Activated T-cell treated with anti-CD3 and anti-CD28 coated beads, Interleukin-2, amount 50 U/mL, for 1 hour (primary cell): ENCODE measurements around the gene FOXRED2.
A peak's percentile ranks its signal among the peaks of the same experiment; 100 is the strongest.
"Not testable (repeated sequence)": the region's sequence is repeated elsewhere in the genome, so short reads cannot be mapped to it uniquely, and the experiment has no call there.

Source experiments
- DNase-seq: peaks from one replicate; pipeline ENCODE4 v3.0.0-alpha.2; 2020

The FOXRED2 gene

DNA sequence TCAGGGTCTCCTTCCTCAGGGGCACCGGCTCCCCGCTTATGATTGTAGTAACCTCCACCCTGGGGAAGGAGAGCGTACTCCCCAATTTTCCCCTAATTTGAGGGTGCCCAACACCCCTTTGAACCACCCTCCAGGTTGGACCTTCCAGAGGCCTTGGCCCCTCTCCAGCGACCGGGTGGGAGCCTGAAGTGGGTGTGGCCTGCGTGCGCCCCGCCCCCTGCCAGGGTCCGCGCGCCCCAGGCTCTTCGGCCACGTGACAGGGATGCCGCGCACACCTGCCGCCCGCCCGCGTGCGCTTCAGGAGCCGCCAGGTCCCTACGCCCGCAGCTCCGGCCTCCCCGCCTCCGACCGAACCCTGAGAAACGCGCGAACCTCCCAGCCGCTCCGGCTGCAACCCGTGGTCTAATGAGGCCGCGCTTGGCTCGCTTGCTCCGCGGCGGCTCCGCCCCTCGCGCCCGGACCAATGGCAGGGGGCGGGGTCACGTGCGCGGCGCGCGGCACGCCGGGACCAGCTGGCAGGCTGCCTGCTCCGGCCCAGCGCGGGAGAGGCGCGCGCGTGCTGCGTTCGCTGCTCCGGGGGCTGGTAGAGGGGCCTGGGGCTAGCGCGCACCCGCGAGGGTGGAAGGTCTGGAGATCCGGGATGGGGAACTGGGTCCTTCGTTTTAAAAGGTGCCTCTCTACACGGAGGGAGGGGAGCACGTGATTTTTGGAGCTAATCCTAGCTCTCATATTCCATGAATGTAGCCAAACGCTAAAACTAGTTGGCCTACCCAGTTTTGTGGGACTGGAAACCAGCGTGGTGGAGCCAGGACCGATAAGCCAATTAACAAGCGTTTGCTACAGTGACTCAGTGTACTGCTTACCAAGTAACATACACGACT lies at the start of gene FOXRED2:
FOXRED2 (minus strand) TSS at position 404 of the 881 bp plus-strand sequence. CDS start 618 bp downstream, outside the sequence.
- DNase-seq: peak; percentile 91

DNA sequence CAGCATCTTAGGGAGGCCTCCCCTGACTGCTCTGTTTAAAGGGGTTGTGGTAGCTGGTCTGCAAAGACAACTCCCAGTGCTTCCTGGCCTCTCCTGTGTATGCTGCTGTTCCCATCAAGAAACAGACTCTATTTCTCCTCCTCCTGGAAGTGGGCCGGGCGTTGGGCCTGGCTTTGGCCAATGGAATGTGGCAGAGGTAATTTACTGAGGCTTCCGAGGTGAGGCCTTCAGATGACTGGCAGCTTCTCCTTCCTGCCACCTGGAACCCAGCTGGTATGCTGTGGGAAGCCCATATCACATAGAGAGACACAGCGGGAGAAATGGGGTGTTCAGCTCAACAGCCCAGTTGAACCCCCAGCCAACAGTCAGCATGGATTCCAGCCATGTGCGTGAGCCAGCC lies 47.3 kb upstream of the FOXRED2 start:
- DNase-seq: no peak

DNA sequence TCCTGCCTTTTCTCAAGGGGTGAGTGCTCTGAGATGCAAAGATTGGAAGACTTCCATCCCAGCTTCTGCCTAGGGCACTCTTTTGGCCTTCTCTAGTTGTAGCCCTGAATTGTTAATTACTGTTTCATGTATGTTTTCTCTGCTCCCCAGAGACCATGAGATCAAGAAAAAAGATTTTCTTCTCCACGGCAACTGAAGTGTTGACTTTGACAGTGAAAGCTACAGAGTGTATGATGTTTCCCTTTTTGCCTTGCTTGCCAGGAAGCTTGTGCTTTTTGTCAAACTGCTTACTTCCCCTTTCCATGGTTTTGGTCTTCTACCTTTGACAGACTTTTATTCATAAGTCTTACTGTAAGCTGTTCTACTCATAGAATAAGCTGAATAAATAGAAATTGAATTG lies 45.4 kb upstream of the FOXRED2 start:
- DNase-seq: no peak

DNA sequence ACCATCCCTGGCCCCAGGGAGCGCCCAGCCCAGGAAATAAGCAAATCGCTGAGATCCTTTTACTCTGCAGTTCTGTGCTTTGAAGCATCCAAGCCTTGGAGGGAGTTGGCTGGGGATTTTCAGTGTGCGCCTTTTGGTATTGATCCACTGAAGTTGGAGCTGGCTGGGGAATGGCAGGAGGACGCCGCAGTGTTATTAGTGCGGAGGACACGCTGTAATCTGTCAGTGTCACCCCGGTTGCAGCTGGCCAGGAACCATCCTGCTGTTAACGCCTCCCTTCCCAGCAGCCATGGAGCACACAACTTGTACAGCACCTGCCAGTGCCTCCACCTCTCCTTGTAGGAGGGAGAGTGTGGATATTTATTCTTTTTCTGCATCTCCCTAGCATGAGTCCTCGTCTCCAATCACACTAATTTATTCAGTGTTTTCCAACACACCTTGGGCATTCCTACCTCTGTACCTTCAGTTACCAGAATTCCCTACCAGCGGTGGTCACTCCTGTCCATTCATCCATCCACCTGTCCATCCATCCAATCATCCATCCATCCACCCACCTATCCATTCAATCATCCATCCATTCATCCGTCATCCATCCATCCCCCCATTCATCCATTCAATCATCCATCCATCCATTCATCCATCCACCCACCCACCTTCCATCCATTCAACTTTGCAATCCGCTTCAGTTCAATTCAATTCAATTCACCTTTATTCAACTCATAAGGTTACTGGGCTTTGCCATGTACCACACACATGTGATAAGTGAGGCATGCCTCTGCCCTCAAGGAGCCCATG lies 44.1 kb upstream of the FOXRED2 start:
- no peak for DNase-seq

DNA sequence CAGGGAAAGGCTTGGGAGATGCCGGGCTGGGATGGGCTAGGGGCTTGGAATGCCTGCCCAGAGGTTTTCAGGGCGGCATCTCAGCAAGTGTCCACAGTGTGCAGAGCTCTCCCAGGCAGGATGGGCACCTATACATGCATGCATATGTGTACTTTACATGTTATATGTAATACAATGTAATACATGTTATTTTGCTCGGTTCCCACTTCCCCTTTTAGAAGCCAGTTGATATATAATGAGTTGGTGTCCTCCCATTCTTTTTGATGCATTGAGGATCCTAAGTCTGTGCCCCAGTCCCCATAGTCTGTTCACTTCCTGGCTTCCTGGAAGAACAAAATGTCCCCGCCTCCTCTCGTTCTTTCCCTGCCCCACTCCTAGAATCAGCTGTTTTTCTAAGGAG lies 42.2 kb upstream of the FOXRED2 start:
- no peak for DNase-seq

DNA sequence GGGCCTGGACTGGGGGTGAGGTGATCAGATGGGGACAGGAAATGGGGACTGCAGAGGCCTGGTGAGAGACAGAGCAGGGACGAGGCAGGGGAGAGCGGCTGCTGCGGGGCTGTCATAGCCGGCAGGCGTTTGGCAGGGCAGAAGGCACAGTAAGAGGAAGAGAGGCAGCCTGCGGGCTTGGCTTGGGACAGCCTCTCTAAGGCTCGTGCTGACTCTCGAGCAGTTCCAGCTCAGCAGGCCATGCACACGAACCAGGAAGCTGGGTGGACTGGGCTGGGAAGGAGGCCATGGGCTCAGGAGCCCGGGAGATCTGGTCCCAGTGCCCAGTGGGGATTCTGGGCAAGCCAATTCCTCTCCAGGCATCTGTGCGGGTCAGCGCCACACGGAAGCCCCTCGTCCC lies 41.8 kb upstream of the FOXRED2 start:
- no peak for DNase-seq

DNA sequence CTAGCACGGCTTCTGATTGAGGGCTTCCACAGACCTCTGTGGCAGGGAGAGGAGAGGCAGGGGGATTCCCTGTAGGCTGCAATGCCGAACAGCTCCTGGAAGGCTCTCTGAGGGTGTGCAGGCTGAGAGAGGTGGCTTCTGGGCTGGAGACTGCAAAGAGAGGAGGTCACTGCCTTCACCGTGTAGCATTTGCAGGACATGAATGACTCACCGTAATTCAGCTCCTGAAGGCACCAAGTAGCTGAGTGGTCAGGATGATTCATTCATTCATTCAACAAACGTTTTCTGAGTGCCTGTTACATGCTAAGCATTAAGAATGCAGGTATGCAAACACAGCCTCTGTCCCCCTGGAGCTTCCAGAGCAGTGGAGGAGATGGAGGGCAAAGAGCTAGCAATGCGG lies 40.1 kb upstream of the FOXRED2 start:
- DNase-seq: no peak

DNA sequence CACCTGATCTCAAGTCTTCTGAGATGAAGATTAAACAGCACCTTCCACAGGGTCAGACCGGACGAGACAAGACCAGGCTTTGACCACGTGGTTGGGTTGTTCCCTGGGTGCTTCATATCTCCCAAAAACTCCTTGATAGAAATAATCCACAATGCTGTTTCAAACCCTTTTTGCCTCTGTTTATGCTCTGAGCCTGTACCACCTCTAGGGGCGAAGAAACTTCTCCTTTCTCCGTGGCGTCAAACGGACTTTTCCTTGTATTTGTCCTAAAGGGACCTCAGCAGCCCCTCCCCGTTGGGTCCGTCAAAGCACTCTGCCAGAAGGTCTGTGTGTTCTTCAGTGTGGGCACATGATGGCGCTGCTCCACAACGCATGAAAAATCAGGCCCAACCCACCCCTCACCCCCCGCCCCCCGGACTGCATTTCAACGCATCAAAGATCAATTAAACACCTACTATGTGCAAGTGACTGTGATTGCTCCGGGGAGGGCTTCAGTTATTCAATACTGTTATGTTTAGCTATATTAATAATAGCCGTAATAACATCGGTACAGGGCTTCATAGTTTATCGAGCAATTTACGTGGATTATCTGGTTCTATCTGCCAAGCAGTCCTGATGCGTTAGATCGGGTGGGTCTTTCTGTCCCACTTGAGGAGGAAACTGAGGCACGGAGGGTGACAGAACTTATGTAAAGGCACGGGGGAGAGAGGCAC lies 39.4 kb upstream of the FOXRED2 start:
- peak; percentile 23 for DNase-seq

DNA sequence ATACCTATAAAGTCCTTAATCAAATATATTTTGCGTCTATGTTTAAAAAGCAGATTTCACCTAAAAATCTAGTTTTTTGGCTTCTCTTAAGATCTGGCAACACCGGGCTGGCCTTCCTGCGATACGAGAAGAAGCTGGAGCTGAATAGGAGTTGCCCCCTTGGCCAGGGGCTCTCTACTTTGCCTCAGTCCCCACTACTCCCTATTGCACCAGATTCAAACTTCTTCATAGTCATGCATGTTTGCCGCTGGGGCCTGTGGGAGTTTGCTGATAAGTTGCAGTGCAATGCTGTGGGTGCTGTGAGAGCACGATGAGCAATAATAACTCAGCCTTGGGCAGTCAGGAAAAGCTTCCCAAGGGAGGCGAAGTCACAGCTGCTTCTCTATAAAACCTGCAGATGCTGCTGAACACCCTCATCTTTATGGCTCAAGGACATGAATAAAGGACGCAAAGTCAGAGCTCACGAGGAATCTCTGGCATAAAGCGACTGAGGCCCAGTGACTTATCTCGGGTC lies 37.3 kb upstream of the FOXRED2 start:
- DNase-seq: no peak

DNA sequence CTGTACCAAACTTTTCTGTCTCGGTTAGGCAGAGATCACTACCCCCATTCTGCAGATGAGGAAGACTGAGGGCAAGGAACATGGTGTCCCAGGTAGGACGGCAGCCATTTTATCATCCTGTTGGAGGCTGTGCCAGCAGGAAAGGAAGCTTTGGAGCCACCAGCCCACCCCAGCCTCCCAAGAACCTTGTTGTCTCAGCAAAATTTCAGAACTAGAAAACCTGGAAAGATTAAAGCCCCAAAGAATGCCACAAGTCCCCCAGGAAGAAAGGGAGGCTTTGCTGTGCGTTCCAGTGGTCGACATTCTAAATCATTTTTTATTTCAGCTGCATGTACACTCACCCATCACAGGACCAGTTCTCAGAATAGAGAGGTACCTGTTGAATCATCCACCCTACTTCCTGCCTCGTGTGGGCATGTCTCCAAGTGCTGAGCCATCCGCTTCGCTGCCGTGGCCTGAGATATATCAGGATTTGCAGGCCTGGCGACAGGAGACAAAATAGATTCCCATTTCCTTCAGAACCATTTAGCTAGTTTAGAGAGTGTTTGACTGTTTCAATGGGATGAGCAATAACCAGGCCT lies 35.1 kb upstream of the FOXRED2 start:
- DNase-seq: no peak

DNA sequence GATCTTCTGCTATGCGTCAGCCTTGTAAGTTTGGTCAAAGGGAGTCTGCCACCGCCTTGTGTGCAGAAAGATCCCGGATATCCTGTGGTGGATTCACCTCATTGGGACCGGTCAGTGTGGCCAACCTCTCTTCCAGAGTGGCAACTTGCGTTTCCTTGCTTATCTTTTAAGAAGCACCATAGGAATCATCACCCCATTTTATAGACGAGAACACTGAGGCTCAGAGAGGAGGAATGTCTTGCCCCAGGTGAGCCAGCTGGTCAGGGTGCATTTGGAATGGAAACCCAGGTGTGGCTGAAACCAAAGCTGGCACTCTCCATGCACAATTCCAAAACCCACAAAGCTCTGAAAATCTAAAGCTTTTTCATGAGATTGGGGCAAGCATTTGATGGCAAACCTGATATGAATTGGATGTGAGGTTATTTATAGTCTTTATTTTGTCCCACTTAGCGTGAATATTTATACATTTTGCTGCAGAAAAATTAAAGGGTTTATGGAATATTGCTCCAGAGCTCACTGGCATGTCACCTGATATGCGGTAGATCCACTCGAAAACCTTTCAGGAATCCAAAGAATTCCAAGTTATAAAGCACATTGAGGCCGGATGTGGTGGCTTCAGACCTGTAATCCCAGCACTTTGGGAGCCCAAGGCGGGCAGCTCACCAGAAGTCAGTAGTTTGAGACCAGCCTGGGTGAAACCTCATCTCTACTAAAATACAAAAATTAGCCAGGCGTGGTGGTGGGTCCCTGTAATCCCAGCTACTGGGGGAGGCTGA lies 34.2 kb upstream of the FOXRED2 start:
- no peak for DNase-seq

DNA sequence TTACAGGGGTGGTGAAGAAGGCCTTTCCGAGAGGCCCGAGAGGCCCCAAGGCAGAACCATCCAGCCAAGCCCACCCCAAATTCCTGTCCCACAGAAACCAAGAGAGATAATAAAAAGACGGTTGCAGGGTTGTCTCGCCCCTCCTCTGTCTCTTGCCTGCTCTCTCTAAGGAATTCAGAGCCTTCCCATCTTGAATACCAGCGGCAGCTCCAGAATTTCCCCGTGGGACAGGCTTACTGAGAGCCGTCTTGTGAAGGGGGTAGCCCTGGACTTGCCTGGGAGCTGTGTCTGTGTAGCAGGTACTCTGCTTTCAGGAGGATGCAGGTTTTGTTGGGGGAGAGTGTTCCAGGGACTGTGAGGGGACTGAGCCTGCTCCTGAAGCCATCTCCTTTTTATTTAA lies 31.7 kb upstream of the FOXRED2 start:
- DNase-seq: no peak

DNA sequence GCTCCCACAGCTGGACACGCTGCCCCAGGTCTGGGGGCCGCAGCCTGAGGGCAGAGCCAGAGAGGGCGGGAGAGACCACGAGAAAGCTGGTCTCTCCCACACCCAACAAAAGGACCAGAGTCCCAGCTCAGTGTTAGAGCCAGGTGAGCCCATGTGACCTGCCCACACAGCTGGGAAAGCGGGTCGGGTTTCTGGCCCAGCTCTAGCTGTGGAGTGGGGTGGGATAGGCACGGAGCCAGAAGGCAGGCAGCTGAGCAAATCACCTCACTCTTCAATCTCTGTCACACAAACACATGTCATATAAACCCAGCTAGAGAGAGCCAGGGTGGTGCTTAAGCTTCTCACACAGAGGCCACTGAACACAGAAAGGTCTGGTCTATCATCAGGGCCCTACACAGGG lies 29.9 kb upstream of the FOXRED2 start:
- DNase-seq: no peak

DNA sequence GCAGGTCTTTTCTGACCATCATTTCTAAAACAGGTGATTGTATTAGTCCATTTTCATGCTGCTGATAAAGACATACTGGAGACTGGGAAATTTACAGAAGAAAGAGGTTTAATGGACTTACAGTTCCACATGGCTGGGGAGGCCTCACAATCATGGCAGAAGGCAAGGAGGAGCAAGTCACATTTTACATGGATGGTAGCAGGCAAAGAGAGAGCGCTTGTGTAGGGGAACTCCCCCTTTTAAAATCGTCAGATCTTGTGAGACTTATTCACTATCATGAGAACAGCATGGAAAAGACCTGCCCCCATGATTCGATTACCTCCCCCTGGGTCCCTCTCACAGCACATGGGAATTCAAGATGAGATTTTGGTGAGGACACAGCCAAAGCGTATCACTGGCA lies 26.5 kb upstream of the FOXRED2 start:
- DNase-seq: not testable (repeated sequence)

DNA sequence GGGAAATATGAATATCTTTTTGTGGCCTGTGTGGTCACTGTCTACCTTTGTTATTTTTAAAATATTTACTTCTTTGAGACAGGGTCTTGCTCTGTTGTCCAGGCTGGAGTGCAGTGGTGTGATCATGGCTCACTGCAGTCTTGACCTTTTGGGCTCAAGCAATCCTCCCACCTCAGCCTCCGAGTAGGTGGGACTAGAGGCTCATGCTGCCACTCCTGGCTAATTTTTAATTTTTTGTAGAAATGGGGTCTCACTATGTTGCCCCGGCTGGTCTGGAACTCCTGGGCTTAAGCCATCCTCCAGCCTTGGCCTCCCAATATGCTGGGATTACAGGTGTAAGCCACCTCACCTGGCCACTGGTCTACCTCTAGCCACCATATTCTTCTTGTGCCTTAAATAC lies 25.6 kb upstream of the FOXRED2 start:
- no peak for DNase-seq

DNA sequence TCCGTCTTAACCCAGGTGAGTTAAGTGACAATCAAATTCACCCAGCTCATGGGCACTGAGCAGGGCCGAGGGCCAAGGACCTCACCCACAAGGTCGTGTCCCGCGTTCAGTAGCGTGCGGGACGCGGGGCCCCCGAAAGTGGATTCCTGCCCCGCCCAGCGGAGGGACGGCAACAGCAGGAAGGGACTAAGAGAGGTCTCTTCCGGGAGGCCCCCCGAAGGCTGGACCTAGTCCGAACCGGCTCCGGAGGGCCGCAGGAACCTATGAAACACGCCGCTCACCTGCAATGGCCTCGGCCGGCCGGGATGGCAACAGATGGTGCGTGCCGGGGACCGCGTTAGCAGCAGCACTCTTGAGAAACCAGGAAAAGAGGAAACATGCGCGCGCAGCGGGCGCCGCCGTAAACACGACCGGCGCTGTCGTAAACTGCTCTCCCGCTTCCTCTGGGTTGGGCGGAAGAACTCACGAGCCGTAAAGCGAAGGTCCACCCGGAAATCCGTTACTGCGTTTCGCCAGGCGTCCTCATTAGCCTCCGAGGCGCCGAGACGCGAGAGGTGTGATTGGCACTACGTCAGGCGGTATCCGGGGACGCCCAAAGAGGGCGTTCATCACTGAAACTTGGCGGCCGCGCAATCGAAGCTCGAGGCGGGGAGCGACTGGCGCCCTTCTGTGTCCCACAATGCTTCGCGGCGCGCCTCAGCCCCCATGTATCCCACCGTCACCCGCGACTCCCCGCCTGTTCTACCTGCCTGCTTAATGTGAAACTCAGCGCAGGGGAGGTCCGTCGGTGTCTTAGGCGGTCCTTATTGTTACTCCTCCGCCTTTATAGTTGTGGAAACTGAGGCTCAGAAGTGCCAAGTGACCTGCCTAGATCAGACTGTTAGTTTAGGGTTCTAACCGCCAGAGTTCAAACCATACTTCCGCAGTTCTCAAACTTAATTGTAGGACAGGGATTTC lies 22.2 kb upstream of the FOXRED2 start, which contains the start of gene EIF3D:
EIF3D (minus strand) TSS at position 372 of the 957 bp plus-strand sequence. CDS start 3,045 bp downstream, outside the sequence.
- DNase-seq: peak; percentile 97

DNA sequence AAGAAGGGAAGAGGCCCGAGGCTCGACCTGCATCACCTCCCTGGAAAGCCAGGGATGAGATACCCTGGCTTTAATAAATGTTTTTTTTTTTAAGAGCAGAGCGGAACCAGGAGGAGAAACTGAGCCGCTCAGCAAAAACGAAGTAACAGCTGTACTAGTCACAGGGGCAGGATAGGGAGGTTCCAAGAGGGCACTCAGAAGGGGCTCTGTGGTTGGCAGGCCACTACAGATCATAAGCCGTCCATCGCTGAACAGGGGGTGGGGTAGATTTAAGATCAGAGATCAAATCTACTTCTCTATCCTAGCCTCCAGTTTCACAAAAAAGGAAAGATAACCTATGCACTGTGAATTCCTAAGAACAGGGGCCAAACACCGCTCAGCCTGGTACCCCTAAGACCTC lies 21.5 kb upstream of the FOXRED2 start:
- no peak for DNase-seq

DNA sequence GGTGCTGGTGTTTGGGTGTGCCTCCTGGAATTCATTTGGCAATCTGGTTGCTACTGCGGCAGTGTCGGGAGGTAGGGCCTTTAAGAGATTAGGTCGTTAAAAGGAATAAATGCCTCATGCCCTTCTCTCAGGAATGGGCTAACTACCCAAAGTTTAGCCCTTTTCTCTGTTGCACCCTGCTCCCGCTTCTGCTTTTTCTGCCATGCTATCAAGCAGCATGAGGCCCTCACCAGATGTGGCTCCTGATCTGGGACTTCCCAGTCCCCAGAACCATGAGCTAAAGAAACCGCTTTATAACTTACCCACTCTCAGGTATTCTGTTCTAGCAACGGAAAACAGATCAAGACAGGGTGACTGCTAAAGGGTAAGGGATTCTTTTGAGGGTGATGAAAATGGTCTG lies 15.8 kb upstream of the FOXRED2 start:
- DNase-seq: no peak

DNA sequence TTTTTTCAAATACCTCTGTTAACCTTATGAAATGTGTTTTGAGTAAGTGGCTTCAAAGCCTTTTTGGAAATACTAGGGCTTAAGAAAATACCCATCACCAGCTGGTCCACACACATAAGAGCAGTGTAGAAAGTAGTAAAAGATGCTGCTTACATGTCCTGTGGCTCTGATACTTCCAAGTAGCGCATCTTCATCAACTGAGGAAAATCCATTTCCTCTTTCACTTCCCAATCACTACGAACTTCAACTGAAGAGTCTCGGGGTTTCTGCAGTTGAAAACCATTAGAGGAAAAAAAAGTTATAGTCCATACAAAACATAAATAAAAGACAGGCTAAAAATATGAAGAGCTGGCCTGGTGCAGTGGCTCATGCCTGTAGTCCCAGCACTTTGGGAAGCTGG lies 13.6 kb upstream of the FOXRED2 start:
- DNase-seq: no peak

DNA sequence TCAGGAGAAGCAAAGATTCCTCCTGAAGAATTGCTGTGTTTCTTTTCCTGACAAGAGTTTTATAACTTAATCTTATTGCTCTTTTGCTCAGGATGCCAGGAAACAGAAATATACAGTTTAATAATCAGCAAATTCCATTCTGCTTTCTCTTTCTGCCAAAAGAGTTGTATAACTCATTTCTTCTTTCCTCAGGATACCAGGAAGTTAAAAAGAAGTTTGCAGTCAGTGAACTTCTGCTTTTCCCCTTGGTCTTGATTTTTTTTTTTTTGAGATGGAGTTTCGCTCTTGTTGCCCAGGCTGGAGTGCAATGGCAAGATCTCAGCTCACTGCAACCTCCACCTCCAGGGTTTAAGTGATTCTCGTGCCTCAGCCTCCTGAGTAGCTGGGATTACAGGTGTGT lies 13.1 kb upstream of the FOXRED2 start:
- not testable (repeated sequence) for DNase-seq

DNA sequence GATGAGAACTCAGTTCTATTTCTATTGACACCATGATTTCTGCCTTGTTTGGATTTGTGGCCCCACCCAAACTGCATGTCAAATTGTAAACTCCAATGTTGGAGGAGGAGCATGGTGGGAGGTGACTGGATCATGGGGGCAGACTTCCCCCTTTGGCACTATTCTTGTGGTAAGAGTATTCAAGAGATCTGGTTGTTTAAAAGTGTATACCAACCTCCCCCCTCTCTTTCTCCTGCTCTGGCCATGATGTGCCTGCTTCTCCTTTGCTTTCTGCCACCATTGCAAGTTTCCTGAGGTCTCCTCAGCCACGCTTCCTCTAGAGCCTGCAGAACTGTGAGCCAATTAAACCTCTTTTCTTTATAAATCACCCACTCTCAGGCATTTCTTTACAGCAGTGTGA lies 7.9 kb upstream of the FOXRED2 start:
- DNase-seq: no peak
